DOHH2 (cell line): ENCODE results near the gene ZBTB7A.

Experiments
- H3F3A ChIP-seq: fragments of 200-600 bp; sonication (generic), shearing (Covaris generic); 2 replicates; pipeline ENCODE4 v1.6.0; 2016; ENCODE audit warnings: antibody characterized with exemption, mild to moderate bottlenecking; ENCODE audit not compliant: control insufficient read depth, insufficient read depth
- H3K27ac ChIP-seq: fragments of 200-600 bp; sonication (generic); 2 replicates; pipeline ENCODE4 v1.5.1; 2014; ENCODE audit warnings: low read depth, mild to moderate bottlenecking, low read length, moderate library complexity
- H3K27me3 ChIP-seq: fragments of 200-600 bp; sonication (generic); 2 replicates; pipeline ENCODE4 v1.6.1; 2014; ENCODE audit warnings: mild to moderate bottlenecking, low read length, mixed read lengths; ENCODE audit not compliant: control insufficient read depth
- H3K36me3 ChIP-seq: fragments of 200-600 bp; sonication (generic); 2 replicates; pipeline ENCODE4 v1.6.1; 2014; ENCODE audit warnings: mild to moderate bottlenecking, low read length, moderate library complexity, mixed read lengths; ENCODE audit not compliant: control insufficient read depth
- H3K4me1 ChIP-seq: fragments of 200-600 bp; sonication (generic); 2 replicates; pipeline ENCODE4 v1.6.1; 2014; ENCODE audit warnings: mild to moderate bottlenecking, low read length, mixed read lengths; ENCODE audit not compliant: control insufficient read depth
- H3K4me2 ChIP-seq: fragments of 200-600 bp; sonication (generic); 2 replicates; pipeline ENCODE4 v1.6.0; 2014; ENCODE audit warnings: mild to moderate bottlenecking, low read length, moderate library complexity
- H3K4me3 ChIP-seq: fragments of 200-600 bp; sonication (generic); 2 replicates; pipeline ENCODE4 v1.5.1; 2014; ENCODE audit warnings: mild to moderate bottlenecking, low read length, mixed read lengths
- H3K79me2 ChIP-seq: fragments of 200-600 bp; sonication (generic); 2 replicates; pipeline ENCODE4 v1.6.1; 2014; ENCODE audit warnings: mild to moderate bottlenecking, low read length, mixed read lengths; ENCODE audit not compliant: control insufficient read depth
- H3K9me2 ChIP-seq: fragments of 200-600 bp; sonication (generic); replicated peaks from 2 replicates; pipeline ENCODE4 v1.6.1; 2014; ENCODE audit warnings: mild to moderate bottlenecking, low read length, mixed read lengths; ENCODE audit not compliant: control insufficient read depth
- H3K9me3 ChIP-seq: fragments of 200-600 bp; sonication (generic); 2 replicates; pipeline ENCODE4 v1.6.1; 2014; ENCODE audit warnings: antibody characterized with exemption, low read length, mixed read lengths; ENCODE audit not compliant: control insufficient read depth, insufficient read depth
- H4K20me1 ChIP-seq: fragments of 200-600 bp; sonication (generic); 2 replicates; pipeline ENCODE4 v1.6.0; 2014; ENCODE audit warnings: low read depth, mild to moderate bottlenecking, antibody characterized with exemption, low read length, moderate library complexity; ENCODE audit not compliant: control insufficient read depth, insufficient read depth
- EZH2phosphoT487 ChIP-seq: fragments of 200-600 bp; sonication (generic); IDR thresholded peaks from 2 replicates; pipeline ENCODE4 v1.6.1; 2017; ENCODE audit warnings: borderline replicate concordance, mild to moderate bottlenecking, antibody characterized with exemption, low read length, moderate library complexity, mixed read lengths
- TF ChIP-seq, protein P1 (sequence below): fragments of 200-600 bp; sonication (generic); IDR thresholded peaks from one replicate; pipeline ENCODE4 v1.5.1; 2014; ENCODE audit warnings: antibody characterized with exemption, mild to moderate bottlenecking, low read depth, low read length; ENCODE audit not compliant: poor library complexity, severe bottlenecking

The ZBTB7A gene

DNA sequence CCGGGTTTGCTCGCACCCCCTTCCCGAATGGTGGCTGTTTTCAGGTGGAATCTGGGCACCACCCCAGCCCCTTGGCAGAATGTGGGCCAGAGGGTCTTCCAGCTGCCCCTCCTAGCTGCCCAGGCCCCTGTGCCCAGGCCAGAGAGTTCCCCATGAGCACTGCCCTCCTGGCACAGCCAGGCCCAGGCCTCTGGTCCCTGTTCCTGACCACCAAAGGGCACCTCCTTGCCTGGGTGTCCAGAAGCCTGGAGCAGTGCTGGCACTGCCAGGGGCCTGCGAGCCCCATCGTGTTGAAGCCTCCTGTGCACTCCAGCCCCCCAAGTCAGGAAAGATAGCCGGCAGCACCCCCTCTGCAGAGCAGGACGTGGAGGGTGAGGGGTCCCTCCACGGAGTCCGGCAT lies 35.7 kb downstream of the ZBTB7A start:
- Histone ChIP-seq H3K27me3 (no peaks in the 10 kb centered on the region), H4K20me1 (no peaks in the 10 kb centered on the region), H3K9me2 (no peaks in the 10 kb centered on the region), H3K79me2 (no peaks in the 10 kb centered on the region), H3F3A (no peaks in the 10 kb centered on the region; the same call in 1 of the 2 replicates), H3K4me2 (no peak overlapping the region), H3K4me3 (no peak overlapping the region), H3K36me3 (peaks cover 21% of the 10 kb centered on the region), H3K9me3 (peaks cover 4% of the 10 kb centered on the region; the same call in 1 of the 2 replicates), H3K4me1 (no peaks in the 10 kb centered on the region), H3K27ac (no peak overlapping the region)
- TF ChIP-seq EZH2phosphoT487 = no peak
- TF ChIP-seq, protein P1, sequence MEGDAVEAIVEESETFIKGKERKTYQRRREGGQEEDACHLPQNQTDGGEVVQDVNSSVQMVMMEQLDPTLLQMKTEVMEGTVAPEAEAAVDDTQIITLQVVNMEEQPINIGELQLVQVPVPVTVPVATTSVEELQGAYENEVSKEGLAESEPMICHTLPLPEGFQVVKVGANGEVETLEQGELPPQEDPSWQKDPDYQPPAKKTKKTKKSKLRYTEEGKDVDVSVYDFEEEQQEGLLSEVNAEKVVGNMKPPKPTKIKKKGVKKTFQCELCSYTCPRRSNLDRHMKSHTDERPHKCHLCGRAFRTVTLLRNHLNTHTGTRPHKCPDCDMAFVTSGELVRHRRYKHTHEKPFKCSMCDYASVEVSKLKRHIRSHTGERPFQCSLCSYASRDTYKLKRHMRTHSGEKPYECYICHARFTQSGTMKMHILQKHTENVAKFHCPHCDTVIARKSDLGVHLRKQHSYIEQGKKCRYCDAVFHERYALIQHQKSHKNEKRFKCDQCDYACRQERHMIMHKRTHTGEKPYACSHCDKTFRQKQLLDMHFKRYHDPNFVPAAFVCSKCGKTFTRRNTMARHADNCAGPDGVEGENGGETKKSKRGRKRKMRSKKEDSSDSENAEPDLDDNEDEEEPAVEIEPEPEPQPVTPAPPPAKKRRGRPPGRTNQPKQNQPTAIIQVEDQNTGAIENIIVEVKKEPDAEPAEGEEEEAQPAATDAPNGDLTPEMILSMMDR = no peak

DNA sequence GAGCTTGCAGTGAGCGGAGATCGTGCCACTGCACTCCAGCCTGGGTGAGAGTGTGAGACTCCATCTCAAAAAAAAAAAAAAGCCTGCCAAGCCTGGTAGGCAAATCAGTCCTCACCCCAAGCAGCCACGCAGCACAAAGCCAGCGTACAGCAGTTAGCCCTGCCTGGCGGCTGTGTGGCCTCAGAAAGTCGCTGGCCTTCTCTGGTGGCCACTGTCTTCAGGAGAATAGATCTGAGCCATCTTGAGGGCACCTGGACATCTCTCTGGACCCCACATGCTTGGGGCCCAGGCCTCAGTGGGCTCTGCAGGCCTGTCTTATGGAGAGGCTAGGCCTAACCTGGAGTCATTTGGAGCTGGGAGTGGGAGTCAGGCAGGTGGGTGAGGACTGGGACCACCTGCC lies 36.1 kb downstream of the ZBTB7A start:
- Histone ChIP-seq H3K4me2 (no peak overlapping the region), H3K9me2 (no peaks in the 10 kb centered on the region), H3K4me3 (no peak overlapping the region), H3K4me1 (no peaks in the 10 kb centered on the region), H3K36me3 (peaks cover 17% of the 10 kb centered on the region), H3K79me2 (no peaks in the 10 kb centered on the region), H3K27me3 (no peaks in the 10 kb centered on the region), H3K9me3 (peaks cover 1% of the 10 kb centered on the region; the same call in 1 of the 2 replicates), H3F3A (no peaks in the 10 kb centered on the region), H3K27ac (no peak overlapping the region), H4K20me1 (no peaks in the 10 kb centered on the region)
- TF ChIP-seq EZH2phosphoT487 = no peak
- TF ChIP-seq, protein P1 = no peak

DNA sequence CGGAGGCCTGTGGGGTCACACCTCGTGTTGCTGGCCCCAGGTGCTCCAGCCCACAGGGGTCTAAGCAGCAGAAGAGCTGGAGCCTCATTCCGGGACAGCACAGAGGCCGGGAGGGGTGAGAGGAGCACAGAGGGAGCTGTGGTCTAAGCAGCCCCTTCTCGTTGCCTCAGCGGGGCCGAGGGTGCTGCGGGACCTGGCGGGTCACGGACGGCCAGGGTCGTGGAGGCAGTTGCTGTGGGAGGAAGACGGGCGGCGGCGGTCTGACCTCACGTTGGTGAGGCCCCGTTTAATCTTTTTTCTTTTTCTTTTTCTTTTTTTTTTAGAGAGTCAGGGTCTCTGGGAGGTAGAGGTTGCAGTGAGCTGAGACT lies 37.5 kb downstream of the ZBTB7A start:
- Histone ChIP-seq H3K4me3 (no peak overlapping the region), H3K4me1 (no peaks in the 10 kb centered on the region), H3K27ac (no peak overlapping the region), H3K4me2 (no peak overlapping the region), H3K9me2 (no peaks in the 10 kb centered on the region), H3F3A (no peaks in the 10 kb centered on the region), H4K20me1 (no peaks in the 10 kb centered on the region), H3K9me3 (no peaks in the 10 kb centered on the region), H3K27me3 (no peaks in the 10 kb centered on the region), H3K36me3 (peaks cover 11% of the 10 kb centered on the region; the same call in 1 of the 2 replicates), H3K79me2 (no peaks in the 10 kb centered on the region)
- TF ChIP-seq, protein P1 = no peak
- TF ChIP-seq EZH2phosphoT487 = no peak
